Left cardiac atrium (tissue), 4 donors: Measurements from ENCODE around the gene CIPC. TPM values are rescaled to one million over a fixed set of nuclear protein-coding genes. Genes with fewer than 3 reads are reported as not detected.
A peak's percentile ranks its signal among the peaks of the same experiment; 100 is the strongest.

ENCODE experiments used
- ATAC-seq, 2 donors: fragments of 200-7000 bp; cut with Tn5 transposase; one replicate each; pipeline ENCODE4 v1.9.1; 2020; ENCODE audit warnings: mild to moderate bottlenecking in 2 of 2, moderate library complexity in 2 of 2
- DNase-seq: peaks from one replicate; pipeline ENCODE4 v3.0.0-alpha.2; 2020
- intact Hi-C, 2 donors: fragments of 100-400 bp; cut with DNase I; formaldehyde crosslinking; loops; one replicate each; pipeline versions ENCODE4 v1.14.1 to v1.15.1; 2022 to 2023
- total RNA-seq, 2 donors: library from RNA; stranded (reverse); fragmentation: NEBNext Ultra II Directional; extraction: Animal tissue kit (Norgen Biotek cat#: 25700); gene quantifications; one replicate each; pipeline ENCODE4 v1.2.1, GENCODE V29; 2021
- donor health status: DM: no; HTN: yes; CAD: no.
- donor health status: DM: no; HTN: yes; CAD: no; lungs with severe emphysema.
- donor health status: DM: yes; HTN: yes; CAD: no.
- donor health status: Dilated cardiomyopathy.

Gene CIPC
- total RNA-seq, 2 donors from 2014 or later = 56.2 to 57.6 TPM

DNA sequence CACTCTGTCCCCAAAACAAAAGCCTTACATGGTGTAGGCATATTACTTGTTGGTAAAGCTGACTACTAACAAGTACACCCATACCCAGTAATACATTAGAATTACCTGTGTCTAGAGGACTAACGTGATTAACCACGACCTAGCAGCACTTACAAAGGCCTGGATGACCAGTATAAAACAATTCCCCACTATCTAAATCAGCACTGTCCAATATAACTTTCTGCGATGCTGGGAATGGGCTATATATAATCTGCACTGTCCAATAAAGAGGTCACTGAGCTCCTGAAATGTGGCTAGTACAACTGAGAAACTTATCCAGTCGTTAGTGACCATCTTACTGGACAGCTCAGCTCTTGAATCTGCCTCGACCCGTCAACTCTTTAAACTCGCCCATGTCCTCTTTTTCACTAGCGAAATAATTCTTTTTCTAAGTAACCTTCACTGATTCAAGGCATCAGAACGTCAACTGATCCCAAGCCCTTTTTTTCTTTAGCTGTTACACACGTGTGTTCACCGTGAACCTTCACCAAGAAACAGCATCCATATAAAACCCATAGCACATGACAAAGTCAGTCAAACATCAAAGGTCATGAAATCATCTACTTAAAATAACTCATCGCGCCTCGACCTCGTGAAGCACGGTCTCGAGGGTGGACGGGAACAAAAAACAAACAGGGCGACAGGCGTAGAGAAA, 905 bp upstream of the CIPC start:
- DNase-seq (no peak), ATAC-seq (peak in 1 of 2 donors; percentile 8)
- intact Hi-C loops = no loop called here

DNA sequence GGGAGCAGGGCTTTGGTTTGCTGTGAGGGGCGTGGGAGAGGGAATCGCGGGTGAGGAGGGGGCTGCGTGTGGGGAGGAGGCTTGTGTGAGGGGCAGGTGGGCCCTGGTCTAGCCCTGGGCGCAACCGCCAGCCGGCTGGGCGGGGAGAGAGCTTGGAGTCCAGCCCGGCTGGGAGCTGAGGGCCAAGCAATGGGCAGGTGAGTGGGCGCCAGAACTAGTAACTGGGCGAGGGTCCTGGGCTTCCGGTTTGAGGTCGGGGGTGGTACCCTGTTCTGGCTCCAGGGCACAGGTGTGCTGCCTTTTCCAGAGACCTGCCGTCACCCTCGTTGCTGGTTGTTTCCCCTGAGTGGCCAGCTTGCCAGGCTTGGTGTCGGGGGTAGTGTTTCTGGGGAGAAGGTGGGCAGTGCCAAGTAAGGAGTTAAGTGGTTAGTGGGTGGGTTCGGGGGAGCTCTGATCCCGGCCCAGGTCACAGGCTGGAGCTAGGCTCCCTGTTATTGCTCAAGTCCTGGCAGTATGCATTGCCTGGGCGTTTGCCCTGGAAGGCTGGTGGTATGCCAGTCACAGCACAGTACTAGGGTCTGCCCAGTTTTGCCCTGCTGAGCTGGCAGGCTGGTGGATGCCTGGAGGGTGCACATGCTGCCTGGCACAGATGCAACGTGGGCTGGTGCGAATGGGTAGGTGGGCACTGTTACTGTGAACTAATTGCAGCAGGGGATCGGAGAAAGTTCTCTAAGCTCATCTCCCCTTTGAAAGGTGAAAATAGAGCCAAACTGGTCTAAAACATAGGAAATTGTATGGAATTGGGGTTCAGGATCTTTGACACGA, 683 bp downstream of the CIPC start:
- DNase-seq (peak; percentile 70), ATAC-seq (peak; percentile 51 to 60)
- intact Hi-C loops = no loop called here

DNA sequence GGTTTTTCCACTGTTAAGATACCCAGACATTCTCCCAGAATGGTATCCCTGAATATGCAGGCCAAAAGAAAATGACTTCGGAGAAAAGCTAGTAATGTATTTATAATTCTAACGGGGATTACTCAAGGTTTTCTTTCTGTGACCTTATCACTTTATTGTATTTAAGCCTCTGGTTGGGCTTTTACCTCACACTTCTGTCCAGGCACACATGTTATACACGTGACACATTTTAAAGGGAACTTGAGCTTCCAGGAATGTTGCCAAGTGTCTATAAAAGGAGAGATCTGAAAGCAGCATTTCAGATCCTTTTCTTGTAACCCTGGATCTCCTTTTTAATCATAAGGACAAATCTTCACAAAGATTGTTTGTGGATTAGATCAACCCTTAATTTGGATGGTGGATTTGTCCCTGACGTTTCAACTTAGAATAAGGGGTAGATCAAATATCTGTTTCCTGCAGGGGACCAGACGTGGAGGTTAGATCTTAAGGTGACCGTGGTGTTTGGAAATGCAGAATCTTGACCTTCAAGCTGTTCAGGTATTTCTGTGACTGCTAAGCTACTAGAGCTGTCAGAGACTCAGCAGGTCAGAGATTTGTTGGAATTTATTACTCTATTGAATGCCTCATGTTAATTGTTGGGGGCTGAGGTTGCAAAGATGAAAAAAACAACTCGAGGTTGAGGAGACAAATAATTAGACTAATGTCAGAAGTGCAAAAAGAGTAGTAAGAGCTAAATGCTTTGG, 1.5 kb downstream of the CIPC start:
- intact Hi-C loops = no loop called here
- DNase-seq (no peak), ATAC-seq (no peak)

GRCh38 chr14:77100961-77101360, 2.9 kb downstream of the CIPC start:
- intact Hi-C loops = no loop called here
- no peak for ATAC-seq
- no peak for DNase-seq

GRCh38 chr14:77102154-77102553, 4.1 kb downstream of the CIPC start:
- ATAC-seq = no peak
- intact Hi-C loops = no loop called here
- DNase-seq = no peak

DNA sequence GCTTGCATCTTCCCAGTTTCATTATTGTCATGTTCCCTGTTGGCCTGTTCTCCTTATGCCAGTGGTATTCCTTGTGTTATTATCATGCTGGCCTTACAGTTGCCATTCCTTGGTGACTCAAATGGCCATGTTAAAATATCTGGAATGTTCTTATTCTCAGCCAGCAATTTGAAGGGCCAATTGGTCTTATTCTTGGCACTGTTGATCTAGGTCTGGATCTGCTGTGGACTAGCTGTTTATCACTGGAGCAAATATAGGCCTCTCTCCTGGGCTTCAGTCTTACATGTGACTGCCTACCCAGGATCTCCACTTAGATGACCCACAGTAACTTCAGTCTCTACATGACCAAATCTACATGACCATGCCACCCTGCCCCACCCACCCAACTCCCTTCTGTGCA, 5.4 kb downstream of the CIPC start:
- intact Hi-C loops = no loop called here
- ATAC-seq = no peak
- DNase-seq = no peak

DNA sequence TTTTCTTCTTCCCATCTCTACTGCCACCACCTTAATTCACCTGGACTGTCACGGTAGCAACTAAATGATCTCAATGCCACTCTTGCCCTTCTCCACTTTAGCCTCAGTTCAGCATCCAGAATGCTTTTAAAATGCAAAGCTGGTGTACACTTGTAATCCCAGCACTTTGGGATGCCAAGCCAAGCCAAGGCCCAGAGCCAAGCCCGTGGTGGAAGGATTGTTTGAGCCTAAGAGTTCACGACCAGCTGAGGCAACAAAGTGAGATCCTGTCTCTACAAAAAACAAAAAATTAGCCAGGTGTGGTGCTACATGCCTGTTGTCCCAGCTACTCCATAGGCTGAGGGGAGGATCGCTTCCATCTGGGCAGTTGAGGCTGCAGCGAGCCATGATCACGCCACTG, 5.9 kb downstream of the CIPC start:
- ATAC-seq (no peak), DNase-seq (no peak)
- intact Hi-C loops = no loop called here

DNA sequence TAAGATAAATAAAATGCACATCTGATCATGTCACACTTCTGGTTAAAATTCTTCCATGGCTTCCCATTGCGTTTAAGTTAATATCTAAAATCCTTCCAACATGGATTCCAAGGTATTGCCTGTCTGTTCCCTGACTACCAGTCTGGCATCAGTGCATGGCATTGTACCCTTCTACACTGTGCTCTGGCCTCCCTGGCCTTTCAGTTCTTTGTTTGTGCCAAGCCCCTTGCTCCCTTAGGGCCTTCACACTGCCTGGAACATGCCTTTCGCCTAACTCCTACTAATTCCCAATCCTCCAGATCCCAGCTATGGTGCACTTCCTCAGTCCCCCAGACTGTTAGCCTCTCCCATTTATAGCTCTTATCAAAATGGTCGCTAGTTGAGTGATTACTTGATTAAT, 6.3 kb downstream of the CIPC start:
- ATAC-seq (no peak), DNase-seq (no peak)
- intact Hi-C loops = no loop called here

DNA sequence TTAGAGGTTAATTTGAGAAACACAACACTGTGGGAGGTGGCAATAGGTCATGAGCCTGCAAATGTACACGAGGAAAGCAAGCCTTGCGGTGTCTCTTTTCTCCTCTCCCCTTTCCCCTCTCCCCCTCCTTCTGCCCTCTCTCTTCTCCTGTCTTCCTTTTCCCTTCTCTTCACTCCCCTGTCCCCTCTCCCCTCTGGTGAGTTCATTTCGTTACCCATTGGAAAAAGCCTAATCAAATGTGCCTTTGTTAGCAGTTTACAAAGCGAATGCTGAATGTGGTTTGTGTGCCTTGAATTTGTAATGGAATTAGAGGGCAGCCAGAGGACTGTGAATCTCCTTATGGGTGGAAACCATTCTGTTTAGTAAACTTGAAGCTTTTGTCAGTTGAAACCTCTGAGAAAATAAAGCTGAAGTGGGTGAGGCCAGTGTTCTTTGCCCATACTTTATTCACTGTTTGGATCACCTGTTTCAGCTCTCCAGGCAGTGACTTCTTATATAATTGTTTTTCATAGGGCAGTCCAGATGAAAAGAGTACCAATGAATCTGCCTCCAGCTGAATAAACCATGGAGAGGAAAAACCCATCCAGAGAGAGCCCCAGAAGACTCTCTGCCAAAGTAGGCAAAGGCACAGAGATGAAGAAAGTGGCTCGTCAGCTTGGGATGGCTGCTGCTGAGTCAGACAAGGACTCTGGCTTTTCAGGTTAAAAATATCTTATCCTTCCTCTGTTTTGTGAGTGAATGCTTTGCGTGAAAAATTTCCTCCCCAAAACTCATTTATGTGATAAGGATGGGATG, 7.3 kb downstream of the CIPC start:
- DNase-seq (no peak), ATAC-seq (peak in 1 of 2 donors; percentile 50)
- intact Hi-C loops = no loop called here

DNA sequence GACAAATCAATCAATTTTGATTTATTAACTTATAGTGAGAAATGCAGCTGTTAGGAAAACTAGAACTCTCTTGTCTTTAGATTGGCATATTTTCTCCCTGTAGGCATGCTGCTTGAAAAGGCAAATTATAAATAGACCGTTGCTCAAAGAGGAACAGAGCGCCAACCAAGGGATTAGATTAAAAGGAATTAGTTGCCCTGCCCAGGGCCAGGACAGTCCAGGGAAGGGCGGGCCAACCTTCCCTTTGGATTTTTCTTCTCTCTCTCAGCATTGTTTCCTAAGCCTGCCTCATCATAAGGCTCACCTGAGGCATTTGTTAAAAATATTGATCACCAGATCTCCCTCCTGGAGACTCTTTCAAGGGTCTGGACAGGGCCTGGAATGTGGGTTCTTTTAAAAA, 8.6 kb downstream of the CIPC start:
- DNase-seq (no peak), ATAC-seq (peak; percentile 64 to 71)
- intact Hi-C loops = no loop called here

- ATAC-seq (no peak), DNase-seq (peak; percentile 46)
- intact Hi-C loops = no loop called here
Measured at GRCh38 chr14:77107228-77107627, 9.2 kb downstream of the CIPC start.

GRCh38 chr14:77108753-77109152, 10.7 kb downstream of the CIPC start:
- ATAC-seq = no peak
- DNase-seq = no peak
- intact Hi-C loops = no loop called here

GRCh38 chr14:77109656-77110055, 11.6 kb downstream of the CIPC start:
- ATAC-seq = no peak
- no peak for DNase-seq
- intact Hi-C loops = no loop called here

- ATAC-seq = no peak
- DNase-seq = no peak
- intact Hi-C loops = no loop called here
Measured at GRCh38 chr14:77110286-77110685, 12.2 kb downstream of the CIPC start.

GRCh38 chr14:77111021-77111420, 13.0 kb downstream of the CIPC start:
- DNase-seq (no peak), ATAC-seq (peak; percentile 36 to 56)
- intact Hi-C loops = no loop called here

GRCh38 chr14:77113644-77114043, 15.6 kb downstream of the CIPC start:
- DNase-seq = peak; percentile 54
- peak; percentile 85 to 90 for ATAC-seq
- intact Hi-C loops = no loop called here

GRCh38 chr14:77114609-77115008, 16.6 kb downstream of the CIPC start:
- DNase-seq (no peak), ATAC-seq (no peak)
- intact Hi-C loops = no loop called here

DNA sequence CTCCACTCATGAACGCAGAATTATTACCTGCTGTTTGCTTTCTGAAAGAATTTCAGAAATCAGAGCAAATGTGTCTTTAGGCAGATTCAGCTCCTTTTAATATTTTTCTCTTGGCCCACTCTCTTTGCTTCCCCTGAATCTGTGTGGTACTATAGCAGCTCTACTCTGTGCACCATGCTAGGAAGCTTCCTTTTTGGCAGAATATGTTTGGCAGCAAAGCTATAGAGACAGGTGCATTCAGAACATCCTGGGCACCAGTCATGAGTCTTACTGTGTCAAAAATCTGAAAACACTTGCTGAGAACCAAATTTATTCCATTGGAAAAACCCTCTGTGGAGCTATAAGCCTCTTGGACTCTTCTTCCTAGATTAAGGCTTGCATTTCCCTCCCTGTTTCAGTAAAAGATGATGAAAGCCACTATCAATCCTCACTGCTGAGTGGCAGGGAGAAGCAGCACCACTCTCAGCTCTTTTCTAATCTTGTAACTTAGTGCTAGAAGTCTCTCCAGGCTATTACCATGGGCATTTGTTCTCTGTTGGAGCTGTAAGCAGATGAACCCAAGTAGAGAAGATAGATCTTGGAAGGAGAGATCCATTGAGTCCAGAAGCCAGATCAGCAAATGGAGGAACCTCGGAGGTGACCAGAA, 18.2 kb downstream of the CIPC start:
- intact Hi-C loops = no loop called here
- DNase-seq (no peak), ATAC-seq (no peak)

DNA sequence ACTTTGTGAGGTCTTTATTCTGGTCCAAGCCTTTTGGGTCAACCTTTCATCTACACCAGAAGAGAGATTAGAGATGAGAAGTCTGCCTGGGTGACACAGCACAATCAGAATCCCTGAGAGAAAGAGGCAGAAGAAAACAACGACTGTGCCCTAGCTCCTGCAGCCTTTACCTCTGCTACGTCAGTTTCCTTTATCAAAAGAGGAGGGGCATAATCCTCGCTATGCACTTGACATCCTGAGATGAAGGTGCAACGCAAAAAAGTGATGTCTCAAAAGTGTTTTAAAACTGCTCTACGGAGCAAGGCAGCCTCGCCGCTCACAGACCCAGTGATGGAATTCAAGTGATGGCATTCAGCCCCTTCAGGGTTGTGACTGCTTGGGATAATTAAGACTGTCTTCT, 21.8 kb downstream of the CIPC start:
- ATAC-seq (no peak), DNase-seq (no peak)
- intact Hi-C loops = loop anchor here in 1 of 2 donors (10.0 kb wide), 1 partner anchor 285 kb away; no protein-coding TSS in a partner anchor
